Body of pancreas (tissue), 4 donors: Measurements from ENCODE around the gene NID2. TPM values are rescaled to one million over a fixed set of nuclear protein-coding genes. Genes with fewer than 3 reads are reported as not detected.

Source experiments
- ATAC-seq: fragments of 150-250 bp; one replicate; pipeline ENCODE4 v1.9.1; 2016
- DNase-seq, 4 donors: peaks; one replicate each; pipeline ENCODE4 v3.0.0-alpha.2; 2019
- H3K27ac ChIP-seq, 4 donors: fragments of 200-600 bp; sonication (generic); 1 replicate in 3 of 4; 2 replicates in 1 of 4; pipeline versions ENCODE4 v1.5.1 to v1.6.1; 2016 to 2019; ENCODE audit warnings: mild to moderate bottlenecking in 1 of 4, mixed read lengths in 1 of 4, moderate library complexity in 1 of 4
- H3K27me3 ChIP-seq, 2 donors: fragments of 200-600 bp; sonication (generic); one replicate each; pipeline ENCODE4 v1.6.0; 2016; ENCODE audit warnings: mild to moderate bottlenecking in 1 of 2
- H3K36me3 ChIP-seq, 2 donors: fragments of 200-600 bp; sonication (generic); replicated peaks in 1 of 2; 2 replicates each; pipeline ENCODE4 v1.5.1; 2016; ENCODE audit warnings: low read depth in 2 of 2; ENCODE audit not compliant: insufficient read depth in 1 of 2
- H3K4me1 ChIP-seq: fragments of 200-600 bp; sonication (generic); one replicate; pipeline ENCODE4 v1.6.0; 2016
- H3K4me3 ChIP-seq, 2 donors: fragments of 200-600 bp; sonication (generic); 1 replicate in 1 of 2; 2 replicates in 1 of 2; pipeline ENCODE4 v1.5.1; 2016 to 2019
- H3K9me3 ChIP-seq, 3 donors: fragments of 200-600 bp; sonication (generic); 1 replicate in 2 of 3; 2 replicates in 1 of 3; pipeline ENCODE4 v1.5.1; 2016
- CTCF ChIP-seq, 7 experiments: fragments of 450-650 bp in 4 of 7; fragments of 200-600 bp in 3 of 7; sonication (generic) in 3 of 7; IDR thresholded peaks; one replicate each; pipeline ENCODE4 v1.5.1; 2016 to 2019; ENCODE audit warnings: antibody characterized with exemption in 7 of 7
- POLR2A ChIP-seq, 3 donors: fragments of 450-650 bp; IDR thresholded peaks; one replicate each; pipeline ENCODE4 v1.6.1; 2016; ENCODE audit warnings: antibody characterized with exemption in 3 of 3, mild to moderate bottlenecking in 2 of 3
- WGBS, 2 donors: methylation state at CpG; one replicate each; pipeline ENCODE4 v1.1.5; 2017; 5-methylcytosine and 5-hydroxymethylcytosine counted together
- intact Hi-C: fragments of 100-400 bp; cut with DNase I; formaldehyde crosslinking; loops from one replicate; pipeline ENCODE4 v1.15.1; 2023
- total RNA-seq, 2 donors: library from RNA; depleted of rRNA; stranded (reverse); fragments of >200 nt; gene quantifications; one replicate each; pipeline ENCODE4 v1.1.0, GENCODE V29; 2016

Gene NID2
- 10 to 100 TPM; 34.6 to 37.6 TPM for total RNA-seq

GRCh38 chr14:52068615-52069306, at the start of gene NID2:
Gene NID2, minus strand, starts transcription at chr14:52069059. Its CDS starts 65 bp downstream, at chr14:52068994.
- Histone ChIP-seq H3K4me3 (peak within 1 kb of the TSS; percentile 6 to 31), H3K27ac (peak within 1 kb of the TSS; percentile 6 to 60 (median 34)), H3K27me3 (peaks cover 0 to 5% of the 10 kb centered on the region in 2 donors), H3K9me3 (no peaks in the 10 kb centered on the region), H3K36me3 (no peaks in the 10 kb centered on the region), H3K4me1 (peaks cover 26% of the 10 kb centered on the region)
- peak; percentile 61 to 86 (median 75) for DNase-seq
- 0 to 1% methylated on average over 8 to 56 of the region's 57 CpGs for WGBS, 2 donors
- intact Hi-C loops: no loop called here
- ATAC-seq: peak; percentile 80
- TF ChIP-seq CTCF (IDR thresholded peaks at IDR 0.05): no peak
- TF ChIP-seq POLR2A (IDR thresholded peaks at IDR 0.05): peak in 2 of 3 donors; percentile 32 to 35

GRCh38 chr14:52117111-52117832, 48.4 kb upstream of the NID2 start:
- Histone ChIP-seq H3K4me1 (peaks cover 10% of the 10 kb centered on the region), H3K36me3 (no peaks in the 10 kb centered on the region), H3K27ac (no peak overlapping the region), H3K4me3 (no peak overlapping the region), H3K27me3 (no peaks in the 10 kb centered on the region), H3K9me3 (no peaks in the 10 kb centered on the region)
- TF ChIP-seq POLR2A (IDR thresholded peaks at IDR 0.05) (no peak), CTCF (IDR thresholded peaks at IDR 0.05) (no peak)
- ATAC-seq (no peak), DNase-seq (no peak)
- 80 to 81% methylated on average over 14 of the region's 14 CpGs for WGBS, 2 donors
- intact Hi-C loops: no loop called here

GRCh38 chr14:52115286-52115685, 46.4 kb upstream of the NID2 start:
- no peak for TF ChIP-seq CTCF (IDR thresholded peaks at IDR 0.05)
- Histone ChIP-seq H3K9me3 (no peaks in the 10 kb centered on the region), H3K36me3 (no peaks in the 10 kb centered on the region), H3K27me3 (no peaks in the 10 kb centered on the region), H3K4me1 (peaks cover 10% of the 10 kb centered on the region), H3K4me3 (no peak overlapping the region), H3K27ac (no peak overlapping the region)
- intact Hi-C loops: no loop called here
- DNase-seq: no peak
- ATAC-seq: no peak

GRCh38 chr14:52112336-52113018, 43.6 kb upstream of the NID2 start:
- H3K4me1 ChIP-seq: no peaks in the 10 kb centered on the region
- DNase-seq: no peak
- H3K27me3 ChIP-seq: no peaks in the 10 kb centered on the region
- intact Hi-C loops: no loop called here
- no peak overlapping the region for H3K4me3 ChIP-seq
- TF ChIP-seq CTCF (IDR thresholded peaks at IDR 0.05) (no peak), POLR2A (IDR thresholded peaks at IDR 0.05) (no peak)
- no peak overlapping the region for H3K27ac ChIP-seq
- H3K9me3 ChIP-seq: no peaks in the 10 kb centered on the region
- H3K36me3 ChIP-seq: no peaks in the 10 kb centered on the region
- ATAC-seq: no peak
